CD4-positive, alpha-beta T cell treated with Interferon alpha-2 for 1 hour (primary cell): Measurements from ENCODE around the gene C11orf42.

Experiments used
- DNase-seq, 2 donors: peaks; one replicate each; pipeline ENCODE4 v3.0.0-alpha.2; 2020 to 2022

C11orf42 gene

GRCh38 chr11:6258571-6259081 lies 53.3 kb downstream of the C11orf42 start:
- DNase-seq, result no peak

GRCh38 chr11:6260207-6260726 lies 54.9 kb downstream of the C11orf42 start:
- no peak for DNase-seq
